Sigmoid colon (tissue), 7 donors: Measurements from ENCODE around the gene CDH22. TPM values are rescaled to one million over a fixed set of nuclear protein-coding genes. Genes with fewer than 3 reads are reported as not detected.

ENCODE experiments used
- DNase-seq: peaks from one replicate; pipeline ENCODE4 v3.0.0-alpha.2; 2019
- H3K27ac ChIP-seq, 4 donors: fragments of 200-600 bp; sonication (generic); one replicate each; pipeline ENCODE4 v1.5.1; 2016 to 2019; ENCODE audit warnings: mild to moderate bottlenecking in 1 of 4
- H3K27me3 ChIP-seq, 3 donors: fragments of 200-600 bp; sonication (generic); one replicate each; pipeline ENCODE4 v1.5.1; 2019; ENCODE audit warnings: mild to moderate bottlenecking in 1 of 3
- H3K36me3 ChIP-seq, 4 donors: fragments of 200-600 bp; sonication (generic); one replicate each; pipeline ENCODE4 v1.5.1; 2016 to 2019
- H3K4me1 ChIP-seq, 4 donors: fragments of 200-600 bp; sonication (generic); one replicate each; pipeline ENCODE4 v1.5.1; 2017 to 2019
- H3K4me3 ChIP-seq, 4 donors: fragments of 200-600 bp; sonication (generic); one replicate each; pipeline ENCODE4 v1.5.1; 2017 to 2019; ENCODE audit warnings: mild to moderate bottlenecking in 2 of 4, moderate library complexity in 1 of 4
- H3K9me3 ChIP-seq, 4 donors: fragments of 200-600 bp in 3 of 4; sonication (generic) in 3 of 4; one replicate each; pipeline versions ENCODE4 v1.5.1 to v1.6.1; 2013 to 2019
- EP300 ChIP-seq, 4 donors: sonication (generic); formaldehyde crosslinking; IDR thresholded peaks; one replicate each; pipeline ENCODE4 v1.6.1; 2017; ENCODE audit warnings: antibody characterized with exemption in 4 of 4
- POLR2A ChIP-seq, 2 donors: fragments of 450-650 bp; IDR thresholded peaks; one replicate each; pipeline ENCODE4 v1.6.1; 2016; ENCODE audit warnings: antibody characterized with exemption in 2 of 2, mild to moderate bottlenecking in 2 of 2, moderate library complexity in 2 of 2
- POLR2AphosphoS5 ChIP-seq, 4 donors: sonication (generic); formaldehyde crosslinking; IDR thresholded peaks; one replicate each; pipeline ENCODE4 v1.6.1; 2017; ENCODE audit warnings: antibody characterized with exemption in 4 of 4
- WGBS, 2 donors: extraction: QIAGEN DNeasy Blood & Tissue Kit; methylation state at CpG; one replicate each; pipeline ENCODE4 v1.1.7; 2013; 5-methylcytosine and 5-hydroxymethylcytosine counted together
- intact Hi-C: fragments of 100-400 bp; cut with DNase I; formaldehyde crosslinking; loops from one replicate; pipeline ENCODE4 v1.15.1; 2023
- polyA plus RNA-seq, 3 donors: library from polyadenylated mRNA; stranded (reverse); fragments of 200-250 nt; gene quantifications; one replicate each; pipeline ENCODE4 v1.2.3, GENCODE V29; 2013
- total RNA-seq, 4 donors: library from RNA; depleted of rRNA; stranded (reverse); fragments of >200 nt; gene quantifications; one replicate each; pipeline ENCODE4 v1.1.0, GENCODE V29; 2016
- TF ChIP-seq, protein P1 (sequence below), 4 experiments: fragments of 450-650 bp in 3 of 4; fragments of 200-600 bp in 1 of 4; IDR thresholded peaks; one replicate each; pipeline ENCODE4 v1.5.1; 2016 to 2019; ENCODE audit warnings: antibody characterized with exemption in 4 of 4, mild to moderate bottlenecking in 3 of 4, moderate library complexity in 2 of 4
- donor health status: healthy with polysubstance abuse.
- donor health status: Bipolar disorder and iron deficiency.
- donor health status: healthy.

CDH22 gene
- total and polyA plus RNA-seq, 7 donors = 0.06 to 0.55 (median 0.41) TPM; not detected in 4

DNA sequence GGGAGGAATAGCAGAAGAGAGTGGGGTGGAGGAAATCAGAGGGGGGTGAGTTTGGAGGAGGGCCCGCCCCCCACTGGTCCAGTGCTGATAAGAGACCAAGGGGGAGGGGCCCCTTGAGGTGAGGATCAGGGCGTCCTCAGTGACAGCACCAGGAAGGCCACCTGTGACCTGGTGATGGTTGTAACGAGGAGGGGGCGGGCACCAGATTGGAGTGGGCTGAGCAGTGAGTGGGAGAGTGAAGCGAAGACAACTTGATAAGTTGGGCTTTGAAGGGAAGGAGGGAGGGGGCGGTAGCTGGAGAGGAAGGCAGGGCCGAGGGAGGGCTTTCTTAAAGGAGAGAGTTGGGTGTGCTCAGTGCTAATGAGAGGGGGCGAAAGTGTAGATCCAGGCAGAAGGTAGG lies 30.7 kb downstream of the CDH22 start:
- Histone ChIP-seq H3K9me3 (peaks cover 0 to 7% (median 3%) of the 10 kb centered on the region in 4 donors), H3K36me3 (no peaks in the 10 kb centered on the region), H3K27ac (no peak overlapping the region), H3K4me3 (no peak overlapping the region), H3K27me3 (peaks cover 0 to 65% (median 11%) of the 10 kb centered on the region in 3 donors), H3K4me1 (no peaks in the 10 kb centered on the region)
- WGBS, 2 donors = 25 to 28% methylated on average over 8 of the region's 8 CpGs
- TF ChIP-seq, protein P1, sequence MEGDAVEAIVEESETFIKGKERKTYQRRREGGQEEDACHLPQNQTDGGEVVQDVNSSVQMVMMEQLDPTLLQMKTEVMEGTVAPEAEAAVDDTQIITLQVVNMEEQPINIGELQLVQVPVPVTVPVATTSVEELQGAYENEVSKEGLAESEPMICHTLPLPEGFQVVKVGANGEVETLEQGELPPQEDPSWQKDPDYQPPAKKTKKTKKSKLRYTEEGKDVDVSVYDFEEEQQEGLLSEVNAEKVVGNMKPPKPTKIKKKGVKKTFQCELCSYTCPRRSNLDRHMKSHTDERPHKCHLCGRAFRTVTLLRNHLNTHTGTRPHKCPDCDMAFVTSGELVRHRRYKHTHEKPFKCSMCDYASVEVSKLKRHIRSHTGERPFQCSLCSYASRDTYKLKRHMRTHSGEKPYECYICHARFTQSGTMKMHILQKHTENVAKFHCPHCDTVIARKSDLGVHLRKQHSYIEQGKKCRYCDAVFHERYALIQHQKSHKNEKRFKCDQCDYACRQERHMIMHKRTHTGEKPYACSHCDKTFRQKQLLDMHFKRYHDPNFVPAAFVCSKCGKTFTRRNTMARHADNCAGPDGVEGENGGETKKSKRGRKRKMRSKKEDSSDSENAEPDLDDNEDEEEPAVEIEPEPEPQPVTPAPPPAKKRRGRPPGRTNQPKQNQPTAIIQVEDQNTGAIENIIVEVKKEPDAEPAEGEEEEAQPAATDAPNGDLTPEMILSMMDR (IDR thresholded peaks at IDR 0.05) = no peak
- TF ChIP-seq POLR2AphosphoS5 (IDR thresholded peaks at IDR 0.05) (no peak), POLR2A (IDR thresholded peaks at IDR 0.05) (no peak), EP300 (IDR thresholded peaks at IDR 0.05) (no peak)
- DNase-seq = no peak
- intact Hi-C loops = no loop called here

DNA sequence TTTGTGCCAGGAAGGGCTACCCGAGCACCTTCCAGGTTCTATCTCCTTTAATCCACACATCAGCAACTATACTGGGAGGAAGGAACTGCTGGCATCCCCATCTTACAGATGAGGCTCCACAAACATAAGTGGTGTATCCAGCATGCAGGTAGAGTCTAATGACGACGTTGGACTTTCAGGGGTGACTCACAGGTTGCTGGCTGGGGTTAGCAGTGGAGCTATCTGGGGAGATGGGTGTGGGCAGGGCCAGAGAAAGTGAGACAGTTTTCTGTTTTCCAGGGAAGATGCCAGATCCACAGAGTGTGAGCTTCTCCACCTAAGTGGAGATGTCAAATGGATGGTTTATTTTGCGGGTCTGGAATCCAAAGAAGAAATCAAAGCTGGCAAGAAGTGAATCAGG lies 31.8 kb downstream of the CDH22 start:
- intact Hi-C loops = no loop called here
- no peaks in the 10 kb centered on the region for H3K4me1 ChIP-seq
- peaks cover 0 to 62% (median 11%) of the 10 kb centered on the region in 3 donors for H3K27me3 ChIP-seq
- no peak overlapping the region for H3K27ac ChIP-seq
- H3K36me3 ChIP-seq = no peaks in the 10 kb centered on the region
- H3K9me3 ChIP-seq = peaks cover 0 to 7% (median 6%) of the 10 kb centered on the region in 4 donors
- no peak overlapping the region for H3K4me3 ChIP-seq
- DNase-seq = no peak
- TF ChIP-seq, protein P1 (IDR thresholded peaks at IDR 0.05) = no peak
- no peak for TF ChIP-seq EP300 (IDR thresholded peaks at IDR 0.05)
- 59 to 64% methylated on average over 4 of the region's 4 CpGs for WGBS, 2 donors

DNA sequence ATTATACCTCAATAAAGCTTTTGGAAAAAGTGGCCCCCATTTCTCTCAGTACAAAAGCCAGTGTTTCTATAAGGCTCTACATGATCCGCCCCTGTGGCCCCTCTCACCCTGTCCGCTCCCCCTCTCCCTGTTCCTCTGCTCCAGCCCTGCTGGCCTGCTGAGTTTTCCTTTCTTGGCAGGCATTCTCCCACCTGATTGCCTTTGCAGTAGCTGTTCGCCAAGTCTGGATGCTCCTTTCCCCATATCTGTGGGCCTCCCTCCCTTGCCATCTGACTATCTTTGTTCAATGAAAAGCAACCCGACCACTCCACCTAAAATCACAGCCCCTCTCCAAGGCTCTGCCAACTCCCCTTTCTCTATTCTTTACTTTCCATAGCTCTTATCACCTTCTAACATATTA lies 33.2 kb downstream of the CDH22 start:
- peaks cover 0 to 69% (median 6%) of the 10 kb centered on the region in 3 donors for H3K27me3 ChIP-seq
- H3K36me3 ChIP-seq = no peaks in the 10 kb centered on the region
- intact Hi-C loops = no loop called here
- no peak overlapping the region for H3K4me3 ChIP-seq
- DNase-seq = no peak
- WGBS, 2 donors = 71 to 83% methylated on average over 4 of the region's 4 CpGs
- peaks cover 0 to 7% (median 6%) of the 10 kb centered on the region in 4 donors for H3K9me3 ChIP-seq
- no peaks in the 10 kb centered on the region for H3K4me1 ChIP-seq
- TF ChIP-seq, protein P1 (IDR thresholded peaks at IDR 0.05) = no peak
- TF ChIP-seq POLR2A (IDR thresholded peaks at IDR 0.05) (no peak), EP300 (IDR thresholded peaks at IDR 0.05) (no peak), POLR2AphosphoS5 (IDR thresholded peaks at IDR 0.05) (no peak)
- no peak overlapping the region for H3K27ac ChIP-seq

DNA sequence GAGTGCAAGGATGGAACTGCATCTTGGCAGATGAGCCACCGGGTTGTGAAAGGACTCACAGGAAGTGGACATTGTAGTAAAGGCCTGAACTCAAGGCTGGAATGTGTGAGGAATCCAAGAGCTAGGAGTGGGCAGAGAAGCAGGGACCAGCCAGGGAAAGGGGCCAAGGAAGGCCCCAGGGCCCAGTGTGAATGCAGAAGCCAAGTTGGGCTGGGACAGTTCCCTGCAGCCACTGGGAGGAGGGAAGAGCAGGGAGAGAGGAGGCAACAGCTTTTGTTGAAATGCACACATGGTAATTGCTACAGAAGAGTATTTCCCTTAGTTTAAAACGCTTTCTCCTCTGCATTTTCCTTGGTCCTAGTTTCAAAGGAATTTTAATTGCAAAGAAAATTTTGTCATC lies 34.6 kb downstream of the CDH22 start:
- Histone ChIP-seq H3K4me1 (no peaks in the 10 kb centered on the region), H3K36me3 (no peaks in the 10 kb centered on the region), H3K4me3 (no peak overlapping the region), H3K9me3 (peaks cover 0 to 7% (median 6%) of the 10 kb centered on the region in 4 donors), H3K27me3 (peaks cover 0 to 78% (median 4%) of the 10 kb centered on the region in 3 donors), H3K27ac (no peak overlapping the region)
- TF ChIP-seq, protein P1 (IDR thresholded peaks at IDR 0.05) = no peak
- TF ChIP-seq POLR2AphosphoS5 (IDR thresholded peaks at IDR 0.05) (no peak), EP300 (IDR thresholded peaks at IDR 0.05) (no peak), POLR2A (IDR thresholded peaks at IDR 0.05) (no peak)
- no peak for DNase-seq
- intact Hi-C loops = no loop called here
- WGBS, 2 donors = 25 to 49% methylated on average over 2 of the region's 2 CpGs

DNA sequence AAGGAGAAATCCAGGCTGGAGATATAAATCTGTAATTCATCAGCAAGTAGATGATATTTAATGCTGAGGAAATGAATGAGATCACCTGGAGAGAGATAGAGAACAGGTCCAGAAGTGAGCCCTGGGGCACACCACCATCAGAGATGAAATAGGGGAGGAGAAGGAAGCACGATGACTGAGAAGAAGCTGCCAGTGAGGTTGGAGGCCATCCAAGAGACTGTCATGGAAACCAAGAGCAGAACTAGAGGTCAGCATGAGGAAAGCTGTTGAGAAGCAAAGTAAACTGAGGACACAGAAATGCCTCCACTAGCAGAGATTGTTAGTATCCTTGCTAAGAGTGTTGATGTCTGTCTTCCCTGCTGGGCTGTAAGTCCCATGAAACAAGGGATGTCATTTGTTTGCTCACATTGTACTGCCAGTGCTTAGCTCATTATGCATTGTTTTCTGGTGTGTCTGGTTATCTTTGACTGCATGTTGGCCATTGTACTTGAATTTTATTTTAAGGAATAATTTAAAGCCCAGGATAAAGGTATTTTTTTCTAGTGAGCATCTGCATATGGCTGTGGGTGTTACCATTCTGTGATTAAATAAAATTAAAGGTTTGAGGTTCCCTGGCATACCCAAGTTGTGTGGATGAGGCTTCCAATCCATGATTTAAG lies 35.8 kb downstream of the CDH22 start:
- 52 to 67% methylated on average over 1 of the region's 1 CpG for WGBS, 2 donors
- Histone ChIP-seq H3K4me3 (no peak overlapping the region), H3K27ac (no peak overlapping the region), H3K36me3 (no peaks in the 10 kb centered on the region), H3K9me3 (peaks cover 0 to 7% (median 6%) of the 10 kb centered on the region in 4 donors), H3K4me1 (no peaks in the 10 kb centered on the region), H3K27me3 (peaks cover 4 to 78% (median 10%) of the 10 kb centered on the region in 3 donors)
- DNase-seq = no peak
- intact Hi-C loops = no loop called here
- TF ChIP-seq EP300 (IDR thresholded peaks at IDR 0.05) (no peak), POLR2A (IDR thresholded peaks at IDR 0.05) (no peak), POLR2AphosphoS5 (IDR thresholded peaks at IDR 0.05) (no peak)
- TF ChIP-seq, protein P1 (IDR thresholded peaks at IDR 0.05) = no peak
